GM18873 (cell line): ENCODE results near the gene ATOH8.
"Not testable (repeated sequence)": the region's sequence is repeated elsewhere in the genome, so short reads cannot be mapped to it uniquely, and the experiment has no call there.

Source experiments
- ATAC-seq: cut with Tn5 transposase; IDR thresholded peaks from one replicate; pipeline ENCODE4 v1.9.1; 2021; ENCODE audit warnings: mild to moderate bottlenecking, moderate library complexity, moderate number of reproducible peaks; ENCODE audit not compliant: unreplicated experiment, low FRiP score

ATOH8 gene

DNA sequence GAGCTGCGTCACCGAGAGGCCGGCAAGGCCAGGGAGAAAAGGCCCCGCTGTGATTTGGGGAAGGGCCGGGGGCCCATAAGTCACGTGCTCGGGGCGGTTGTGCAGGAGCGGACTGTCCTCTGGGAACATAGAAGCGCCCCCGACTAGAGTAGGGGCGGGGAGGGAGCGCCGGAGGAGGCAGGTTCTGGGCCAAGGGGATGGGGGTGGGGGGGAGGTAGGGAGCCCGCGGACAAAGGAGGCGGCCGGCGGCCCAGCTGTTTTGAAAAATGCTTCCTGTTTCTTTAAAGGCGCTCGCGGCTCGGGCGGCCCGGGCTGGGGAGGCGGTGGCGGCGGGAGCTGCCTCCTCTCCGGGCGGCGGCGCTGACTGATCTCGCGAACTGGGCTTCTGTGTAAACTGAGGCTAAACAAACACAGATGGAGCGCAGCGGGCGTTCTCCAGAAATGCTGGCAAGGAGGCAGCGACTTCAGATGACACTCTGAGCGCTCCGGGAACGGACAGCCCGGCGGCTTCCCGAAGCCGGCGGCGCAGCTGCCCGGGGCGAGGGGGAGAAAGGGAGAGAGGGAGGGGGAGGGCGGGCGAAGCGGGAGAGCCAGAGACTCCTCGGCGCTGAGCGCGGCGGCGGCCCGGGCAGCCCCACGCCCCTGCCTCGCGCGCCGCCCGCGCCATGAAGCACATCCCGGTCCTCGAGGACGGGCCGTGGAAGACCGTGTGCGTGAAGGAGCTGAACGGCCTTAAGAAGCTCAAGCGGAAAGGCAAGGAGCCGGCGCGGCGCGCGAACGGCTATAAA is at the start of gene ATOH8:
ATOH8 (plus strand) TSS at position 467 of the 788 bp plus-strand sequence; CDS start at position 666, 199 bp downstream.
- no peak for ATAC-seq

GRCh38 chr2:85704038-85704437 is 49.8 kb upstream of the ATOH8 start:
- ATAC-seq, result no peak

- no peak for ATAC-seq
These were observed 48.8 kb upstream of the ATOH8 start for GRCh38 chr2:85704800-85705679.

- no peak for ATAC-seq
These were observed 48.1 kb upstream of the ATOH8 start for GRCh38 chr2:85705680-85706039.

- ATAC-seq, result no peak
These were observed 47.7 kb upstream of the ATOH8 start for GRCh38 chr2:85706063-85706462.

- ATAC-seq, result no peak
These were observed 47.0 kb upstream of the ATOH8 start for GRCh38 chr2:85706599-85707296.

DNA sequence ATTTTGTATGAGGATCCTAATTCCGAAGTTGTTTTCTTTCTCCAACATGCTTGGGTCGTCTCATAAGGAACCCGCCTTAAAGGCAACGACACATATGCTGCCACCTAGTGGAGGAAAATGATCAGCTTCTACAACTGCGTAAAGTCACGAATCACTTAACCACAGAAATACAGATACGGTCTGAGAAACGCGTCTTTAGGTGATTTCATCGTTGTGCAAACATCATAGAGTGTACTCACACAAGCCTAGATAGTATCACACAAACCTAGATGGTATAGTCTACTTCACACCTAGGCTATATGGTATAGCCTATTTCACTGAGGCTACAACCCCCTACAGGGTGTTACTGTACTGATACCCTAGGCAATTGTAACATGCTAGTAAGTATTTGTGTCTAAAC is 46.5 kb upstream of the ATOH8 start:
- peak; percentile 68 for ATAC-seq

DNA sequence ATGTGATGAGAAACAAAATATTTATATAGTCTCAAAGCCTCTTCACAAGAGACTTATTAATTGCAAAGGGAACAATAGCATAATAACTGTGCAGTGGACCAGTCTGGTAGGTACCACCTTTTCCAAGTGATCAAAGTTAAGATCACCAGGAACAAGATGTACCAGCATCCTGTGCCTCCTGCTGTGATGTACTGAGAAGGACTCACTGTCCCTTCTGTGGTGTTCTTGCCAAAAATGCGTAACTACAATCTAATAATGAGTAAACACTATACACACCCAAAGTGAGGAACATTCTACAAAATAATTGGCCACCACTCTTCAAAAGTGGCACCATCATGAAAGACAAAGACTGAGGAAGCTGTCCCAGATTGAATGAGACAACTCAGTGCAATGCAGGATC is 45.1 kb upstream of the ATOH8 start:
- ATAC-seq, result no peak

GRCh38 chr2:85709401-85709811 is 44.4 kb upstream of the ATOH8 start:
- ATAC-seq, result no peak

DNA sequence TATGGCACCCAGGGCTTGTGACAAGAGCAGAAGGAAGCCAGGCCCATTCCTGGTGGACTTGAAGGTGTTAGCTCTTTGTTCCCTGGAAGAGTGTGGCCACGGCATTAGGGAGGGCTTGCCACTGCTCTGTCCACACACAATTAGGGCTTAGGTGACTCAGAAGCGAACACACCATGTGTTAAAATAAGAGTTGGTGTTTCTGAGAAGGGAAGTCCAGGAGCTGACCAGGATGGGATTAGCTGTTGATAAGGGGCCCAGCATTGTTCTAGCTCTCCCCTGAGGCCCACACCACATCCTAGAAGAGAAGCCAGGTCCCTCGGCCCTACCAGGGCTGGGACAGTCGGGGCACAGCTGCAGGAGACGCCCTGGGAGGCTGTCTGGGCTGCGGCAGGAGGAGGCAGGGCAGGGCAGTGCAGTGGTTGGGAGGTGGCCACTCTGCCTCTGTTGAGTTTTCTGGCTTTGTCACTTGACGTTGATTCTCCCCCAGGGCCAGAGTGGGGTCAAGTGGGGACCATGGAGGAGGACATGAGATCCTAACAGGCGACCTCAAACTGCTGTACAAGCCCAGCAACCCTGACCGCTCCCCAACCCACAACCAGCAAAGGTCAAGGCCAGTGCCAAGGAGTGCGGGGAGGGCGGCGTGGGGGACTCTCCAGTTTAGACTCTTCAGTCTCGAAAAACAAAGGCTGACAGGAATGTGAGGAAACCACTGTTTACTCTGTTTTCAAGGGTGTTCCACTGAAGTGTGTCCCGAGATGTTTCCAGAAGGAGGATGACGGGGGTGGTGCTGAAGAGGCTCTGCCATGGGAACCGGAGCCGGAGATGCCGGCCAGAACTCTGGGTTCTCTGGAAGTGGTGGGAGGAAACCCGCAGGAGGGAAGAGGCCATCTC is 42.9 kb upstream of the ATOH8 start:
- ATAC-seq, result no peak

- ATAC-seq, result no peak
These were observed 42.2 kb upstream of the ATOH8 start for GRCh38 chr2:85711578-85712060.

DNA sequence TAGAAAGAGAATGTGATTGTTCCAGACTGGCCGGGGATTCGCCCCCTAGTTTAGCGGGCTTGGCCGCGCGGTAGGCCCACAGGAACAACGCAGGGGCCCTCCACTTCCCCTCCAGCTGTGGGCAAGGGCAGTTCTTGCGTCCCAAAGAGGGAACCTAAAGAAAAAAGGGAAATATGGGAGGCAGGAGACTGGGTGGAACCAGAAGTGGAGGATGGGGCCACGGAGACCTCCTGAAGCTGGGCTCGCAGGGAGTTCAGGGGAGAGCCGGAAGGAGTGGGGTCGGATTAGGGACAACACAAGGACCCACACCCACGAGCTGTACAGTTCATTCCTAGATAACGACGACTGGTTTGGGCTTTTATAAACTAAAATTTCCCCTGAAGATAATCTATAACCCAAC is 41.5 kb upstream of the ATOH8 start:
- ATAC-seq, result no peak

- ATAC-seq, result no peak
These were observed 40.8 kb upstream of the ATOH8 start for GRCh38 chr2:85712849-85713612.

DNA sequence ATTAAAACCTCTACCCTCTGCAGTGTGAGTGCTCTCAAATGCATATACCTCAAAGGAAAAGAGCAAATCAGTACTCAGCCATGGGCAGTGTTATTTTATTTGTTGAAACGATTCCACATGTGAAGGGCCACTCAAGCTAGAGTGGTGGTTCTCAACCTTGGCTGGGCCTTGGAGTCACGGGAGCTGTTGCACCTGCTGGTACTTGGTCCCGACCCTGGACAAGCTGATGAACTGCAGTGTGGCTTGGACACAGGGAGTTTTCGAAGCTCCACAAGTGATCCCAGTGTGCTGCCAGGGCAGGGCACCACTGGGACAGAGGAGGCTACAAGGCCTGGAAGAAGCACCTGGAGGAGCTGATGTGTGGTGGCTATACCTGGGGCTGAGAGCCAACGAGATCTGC is 40.0 kb upstream of the ATOH8 start:
- no peak for ATAC-seq

GRCh38 chr2:85714421-85714820 is 39.4 kb upstream of the ATOH8 start:
- not testable (repeated sequence) for ATAC-seq

GRCh38 chr2:85714841-85715240 is 39.0 kb upstream of the ATOH8 start:
- no peak for ATAC-seq

GRCh38 chr2:85716346-85716914 is 37.4 kb upstream of the ATOH8 start:
- ATAC-seq, result no peak

GRCh38 chr2:85717308-85718008 is 36.3 kb upstream of the ATOH8 start:
- ATAC-seq, result no peak
